ENCODE results near the gene AIG1.
"Not testable (repeated sequence)": the region's sequence is repeated elsewhere in the genome, so short reads cannot be mapped to it uniquely, and the experiment has no call there.

Gene AIG1

GRCh38 chr6:143168396-143168816, 107.7 kb downstream of the AIG1 start:
- not testable (repeated sequence) for DNase-seq

GRCh38 chr6:143169440-143169839, 108.8 kb downstream of the AIG1 start:
- DNase-seq: no peak

- DNase-seq: no peak
Observed at GRCh38 chr6:143174516-143174915, 113.8 kb downstream of the AIG1 start.

GRCh38 chr6:143174951-143175350, 114.3 kb downstream of the AIG1 start:
- no peak for DNase-seq

GRCh38 chr6:143176090-143177021, 115.7 kb downstream of the AIG1 start:
- DNase-seq: no peak

GRCh38 chr6:143177706-143178105, 117.0 kb downstream of the AIG1 start:
- no peak for DNase-seq

- DNase-seq: no peak
Observed at GRCh38 chr6:143179096-143179495, 118.4 kb downstream of the AIG1 start.

GRCh38 chr6:143179901-143180612, 119.4 kb downstream of the AIG1 start:
- DNase-seq: no peak

GRCh38 chr6:143180826-143181225, 120.1 kb downstream of the AIG1 start:
- no peak for DNase-seq

GRCh38 chr6:143183666-143184065, 123.0 kb downstream of the AIG1 start:
- DNase-seq: peak; percentile 45

- DNase-seq: no peak
Observed at GRCh38 chr6:143185288-143185687, 124.6 kb downstream of the AIG1 start.

GRCh38 chr6:143187238-143187923, 126.7 kb downstream of the AIG1 start:
- peak; percentile 65 for DNase-seq

- DNase-seq: no peak
Observed at GRCh38 chr6:143188292-143188691, 127.6 kb downstream of the AIG1 start.

- DNase-seq: no peak
Observed at GRCh38 chr6:143191361-143191760, 130.7 kb downstream of the AIG1 start.

GRCh38 chr6:143192766-143193165, 132.1 kb downstream of the AIG1 start:
- DNase-seq: no peak

GRCh38 chr6:143193571-143194094, 132.9 kb downstream of the AIG1 start:
- no peak for DNase-seq

- DNase-seq: no peak
Observed at GRCh38 chr6:143194095-143194589, 133.5 kb downstream of the AIG1 start.

GRCh38 chr6:143195349-143195845, 134.7 kb downstream of the AIG1 start:
- no peak for DNase-seq

- no peak for DNase-seq
Observed at GRCh38 chr6:143196525-143197225, 136.0 kb downstream of the AIG1 start.

- DNase-seq: no peak
Observed at GRCh38 chr6:143197377-143197776, 136.7 kb downstream of the AIG1 start.

- no peak for DNase-seq
Observed at GRCh38 chr6:143198312-143198711, 137.6 kb downstream of the AIG1 start.

GRCh38 chr6:143199291-143199690, 138.6 kb downstream of the AIG1 start:
- DNase-seq: no peak

All from left hindlimb (tissue), 1 donor.